Measurements from ENCODE around the gene PDCD2L.
"Not testable (repeated sequence)": the region's sequence is repeated elsewhere in the genome, so short reads cannot be mapped to it uniquely, and the experiment has no call there.

The PDCD2L gene

GRCh38 chr19:34469026-34469425 lies 64.8 kb downstream of the PDCD2L start:
- not testable (repeated sequence) for DNase-seq (ENCODE audit: low read depth in 2 of 2)

DNA sequence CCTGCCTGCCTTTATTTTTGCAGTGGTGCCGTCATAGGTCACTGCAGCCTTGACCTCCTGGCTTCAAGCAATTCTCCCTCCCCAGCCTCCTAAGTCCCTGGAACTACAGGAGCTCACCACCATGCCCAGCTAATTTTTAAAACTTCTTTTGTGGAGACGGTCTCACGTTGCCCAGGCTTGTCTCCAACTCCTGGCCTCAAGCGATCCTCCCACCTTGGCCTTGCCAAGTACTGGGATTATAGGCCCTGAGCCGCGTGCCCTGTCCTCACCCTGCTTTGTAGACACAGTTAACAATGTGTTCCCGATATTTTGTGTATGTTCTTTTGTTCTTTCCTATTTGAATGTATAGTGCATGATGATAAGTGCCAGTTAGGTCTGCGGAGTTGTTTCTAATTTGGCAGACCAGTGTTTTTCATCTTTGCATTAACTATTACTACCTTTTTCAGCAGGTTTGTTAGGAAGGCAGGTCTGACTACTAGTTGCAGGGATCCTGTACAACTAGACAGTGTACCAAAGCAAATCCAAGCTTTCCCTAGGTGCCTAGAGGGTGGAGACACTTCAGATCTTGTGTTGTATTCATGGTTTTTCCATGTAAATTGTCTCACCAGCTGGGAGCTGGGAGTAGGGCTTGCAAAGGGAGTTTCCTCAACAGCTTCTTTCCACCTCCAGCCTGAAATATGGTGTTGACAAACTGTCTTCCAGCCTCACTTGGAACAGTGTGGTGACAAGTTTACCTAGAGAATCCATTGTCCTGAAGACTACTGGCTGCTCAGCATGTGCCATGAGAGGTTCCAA lies 67.9 kb downstream of the PDCD2L start:
- DNase-seq (ENCODE audit: low read depth in 2 of 2): no peak

DNA sequence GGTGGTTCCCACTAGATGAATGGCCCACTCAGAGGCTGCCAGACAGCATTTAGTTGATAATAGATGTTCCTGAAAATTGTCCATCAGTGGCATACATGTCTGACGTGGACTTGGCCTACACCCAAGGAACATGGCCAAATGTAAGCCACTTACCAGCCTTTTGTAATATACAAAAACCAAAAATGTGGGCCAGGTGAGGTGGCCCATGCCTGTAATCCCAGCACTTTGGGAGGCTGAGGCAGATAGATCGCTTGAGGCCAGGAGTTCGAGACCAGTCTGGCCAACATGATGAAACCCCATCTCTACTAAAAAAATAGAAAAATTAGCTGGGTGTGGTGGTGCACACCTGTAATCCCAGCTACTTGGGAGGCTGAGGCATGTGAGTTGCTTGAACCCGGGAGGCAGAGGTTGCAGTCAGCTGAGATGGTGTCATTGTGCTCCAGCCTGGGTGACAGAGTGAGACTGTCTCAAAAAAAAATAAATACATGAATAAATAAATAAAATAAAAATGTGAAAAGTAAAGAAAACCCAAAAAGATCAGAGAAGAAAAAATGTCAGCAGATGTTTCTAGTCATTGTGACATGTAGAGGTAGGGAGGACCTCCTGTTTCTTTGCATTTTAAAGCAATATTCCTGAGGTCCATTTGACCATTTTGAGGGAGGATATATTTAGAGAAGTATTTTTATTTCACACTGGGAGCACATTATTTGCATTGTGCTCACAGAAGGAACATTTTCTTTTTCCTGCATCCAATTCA lies 70.2 kb downstream of the PDCD2L start:
- no peak for DNase-seq (ENCODE audit: low read depth in 2 of 2)

DNA sequence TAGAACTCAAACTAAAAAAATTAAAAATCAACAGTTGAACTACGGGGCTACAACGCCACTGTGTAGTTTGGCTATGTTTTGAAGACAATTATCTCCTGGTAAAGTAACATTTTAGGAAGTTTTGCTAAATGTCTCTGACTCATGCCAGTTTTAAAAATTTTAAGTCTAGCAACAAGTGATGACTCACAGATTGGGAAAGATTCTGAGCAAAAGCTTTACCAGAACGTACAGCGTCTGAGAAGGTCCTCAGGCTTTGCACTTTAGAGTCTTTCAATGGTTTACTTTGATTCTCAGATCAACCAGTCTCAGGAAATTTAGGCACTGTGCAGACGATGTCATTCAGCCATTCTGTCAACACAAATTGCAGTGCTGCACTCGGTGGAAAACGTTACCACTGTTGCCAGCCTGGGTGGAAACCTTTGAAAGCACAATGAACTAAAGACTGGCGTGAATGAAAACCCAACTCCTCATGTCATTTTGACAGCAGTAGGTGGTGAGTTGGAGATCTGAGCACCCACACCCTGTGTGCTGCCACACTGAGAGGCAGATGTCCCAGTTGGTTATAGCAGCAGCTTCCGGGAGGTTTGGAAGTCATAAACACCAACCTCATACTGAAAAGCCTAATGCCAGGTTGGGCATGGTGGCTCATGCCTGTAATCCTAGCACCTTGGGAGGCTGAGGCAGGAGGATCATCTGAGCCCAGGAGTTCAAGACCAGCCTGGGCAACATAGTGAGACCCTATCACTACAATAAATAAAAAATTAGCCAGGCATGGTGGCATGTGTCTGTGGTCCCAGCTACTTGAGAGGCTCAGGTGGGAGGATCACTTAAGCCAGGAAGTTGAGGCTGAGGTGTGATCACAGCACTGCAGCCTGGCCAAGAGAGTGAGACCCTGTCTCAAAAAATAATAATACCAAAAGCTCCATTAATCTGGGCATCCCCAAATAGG lies 71.1 kb downstream of the PDCD2L start:
- peak; percentile 52 to 56 for DNase-seq (ENCODE audit: low read depth in 2 of 2)

Data from fibroblast of skin of left biceps (primary cell).